Uterus (tissue), 4 donors: ENCODE measurements around the gene SLC9C1. TPM values are rescaled to one million over a fixed set of nuclear protein-coding genes. Genes with fewer than 3 reads are reported as not detected.

Source experiments
- DNase-seq, 2 donors: peaks; one replicate each; pipeline ENCODE4 v3.0.0-alpha.2; 2019 to 2020
- H3K27ac ChIP-seq, 2 donors: fragments of 200-600 bp; sonication (generic); 1 replicate in 1 of 2; 2 replicates in 1 of 2; pipeline ENCODE4 v1.5.1; 2016 to 2018
- H3K27me3 ChIP-seq, 2 donors: fragments of 200-600 bp; sonication (generic); one replicate each; pipeline ENCODE4 v1.5.1; 2018 to 2019; ENCODE audit warnings: control low read depth in 1 of 2
- H3K36me3 ChIP-seq, 2 donors: fragments of 200-600 bp; sonication (generic); one replicate each; pipeline ENCODE4 v1.5.1; 2019; ENCODE audit warnings: control low read depth in 1 of 2
- H3K4me1 ChIP-seq, 2 donors: fragments of 200-600 bp; sonication (generic); one replicate each; pipeline ENCODE4 v1.5.1; 2018 to 2019; ENCODE audit warnings: control low read depth in 1 of 2
- H3K4me3 ChIP-seq, 2 donors: fragments of 200-600 bp; sonication (generic); 1 replicate in 1 of 2; 2 replicates in 1 of 2; pipeline ENCODE4 v1.5.1; 2018 to 2019; ENCODE audit warnings: mild to moderate bottlenecking in 1 of 2
- H3K9me3 ChIP-seq, 2 donors: fragments of 200-600 bp; sonication (generic); one replicate each; pipeline ENCODE4 v1.5.1; 2019; ENCODE audit warnings: control low read depth in 1 of 2
- POLR2A ChIP-seq, 2 donors: fragments of 450-650 bp; IDR thresholded peaks; one replicate each; pipeline ENCODE4 v1.6.1; 2016; ENCODE audit warnings: antibody characterized with exemption in 2 of 2, mild to moderate bottlenecking in 1 of 2, moderate library complexity in 1 of 2
- intact Hi-C: fragments of 100-400 bp; cut with DNase I; formaldehyde crosslinking; loops from one replicate; pipeline ENCODE4 v1.15.1; 2023; ENCODE audit warnings: low total_unique reads
- total RNA-seq, 4 donors: library from RNA; depleted of rRNA in 3 of 4; stranded (reverse); fragments of >200 nt in 3 of 4; gene quantifications; one replicate each; pipeline versions ENCODE4 v1.1.0 to v1.2.4, GENCODE V29; 2014 to 2023
- TF ChIP-seq, protein P1 (sequence below), 4 experiments: fragments of 200-600 bp in 2 of 4; fragments of 450-650 bp in 2 of 4; sonication (generic) in 2 of 4; IDR thresholded peaks; one replicate each; pipeline ENCODE4 v1.5.1; 2016 to 2019; ENCODE audit warnings: antibody characterized with exemption in 4 of 4, mild to moderate bottlenecking in 2 of 4, moderate library complexity in 1 of 4
- donor health status: DM: yes; HTN: yes; CAD: no.

SLC9C1 gene
- total RNA-seq, 4 donors from 2014 or later: 0.49 to 1.7 TPM; not detected in 2

- Histone ChIP-seq H3K36me3 (no peaks in the 10 kb centered on the region), H3K4me3 (no peak overlapping the region), H3K27ac (no peak overlapping the region), H3K4me1 (no peaks in the 10 kb centered on the region), H3K9me3 (no peaks in the 10 kb centered on the region), H3K27me3 (no peaks in the 10 kb centered on the region)
- TF ChIP-seq POLR2A (IDR thresholded peaks at IDR 0.05): no peak
- TF ChIP-seq, protein P1, sequence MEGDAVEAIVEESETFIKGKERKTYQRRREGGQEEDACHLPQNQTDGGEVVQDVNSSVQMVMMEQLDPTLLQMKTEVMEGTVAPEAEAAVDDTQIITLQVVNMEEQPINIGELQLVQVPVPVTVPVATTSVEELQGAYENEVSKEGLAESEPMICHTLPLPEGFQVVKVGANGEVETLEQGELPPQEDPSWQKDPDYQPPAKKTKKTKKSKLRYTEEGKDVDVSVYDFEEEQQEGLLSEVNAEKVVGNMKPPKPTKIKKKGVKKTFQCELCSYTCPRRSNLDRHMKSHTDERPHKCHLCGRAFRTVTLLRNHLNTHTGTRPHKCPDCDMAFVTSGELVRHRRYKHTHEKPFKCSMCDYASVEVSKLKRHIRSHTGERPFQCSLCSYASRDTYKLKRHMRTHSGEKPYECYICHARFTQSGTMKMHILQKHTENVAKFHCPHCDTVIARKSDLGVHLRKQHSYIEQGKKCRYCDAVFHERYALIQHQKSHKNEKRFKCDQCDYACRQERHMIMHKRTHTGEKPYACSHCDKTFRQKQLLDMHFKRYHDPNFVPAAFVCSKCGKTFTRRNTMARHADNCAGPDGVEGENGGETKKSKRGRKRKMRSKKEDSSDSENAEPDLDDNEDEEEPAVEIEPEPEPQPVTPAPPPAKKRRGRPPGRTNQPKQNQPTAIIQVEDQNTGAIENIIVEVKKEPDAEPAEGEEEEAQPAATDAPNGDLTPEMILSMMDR (IDR thresholded peaks at IDR 0.05): no peak
- intact Hi-C loops: no loop called here
- no peak for DNase-seq
These were observed 184.7 kb downstream of the SLC9C1 start for GRCh38 chr3:112109322-112109721.

- H3K4me1 ChIP-seq: no peaks in the 10 kb centered on the region
- H3K27me3 ChIP-seq: no peaks in the 10 kb centered on the region
- no peak overlapping the region for H3K27ac ChIP-seq
- TF ChIP-seq, protein P1 (IDR thresholded peaks at IDR 0.05): no peak
- TF ChIP-seq POLR2A (IDR thresholded peaks at IDR 0.05): no peak
- no peaks in the 10 kb centered on the region for H3K9me3 ChIP-seq
- intact Hi-C loops: no loop called here
- DNase-seq: no peak
- H3K36me3 ChIP-seq: no peaks in the 10 kb centered on the region
- H3K4me3 ChIP-seq: no peak overlapping the region
These were observed 189.2 kb downstream of the SLC9C1 start for GRCh38 chr3:112104774-112105173.

GRCh38 chr3:112101916-112102315 lies 192.1 kb downstream of the SLC9C1 start:
- H3K4me3 ChIP-seq: no peak overlapping the region
- no peaks in the 10 kb centered on the region for H3K36me3 ChIP-seq
- H3K9me3 ChIP-seq: no peaks in the 10 kb centered on the region
- intact Hi-C loops: no loop called here
- no peak for DNase-seq
- H3K27me3 ChIP-seq: no peaks in the 10 kb centered on the region
- H3K4me1 ChIP-seq: no peaks in the 10 kb centered on the region
- H3K27ac ChIP-seq: no peak overlapping the region
- TF ChIP-seq, protein P1 (IDR thresholded peaks at IDR 0.05): no peak
- no peak for TF ChIP-seq POLR2A (IDR thresholded peaks at IDR 0.05)

- Histone ChIP-seq H3K27ac (no peak overlapping the region), H3K4me1 (no peaks in the 10 kb centered on the region), H3K36me3 (no peaks in the 10 kb centered on the region), H3K27me3 (no peaks in the 10 kb centered on the region), H3K9me3 (no peaks in the 10 kb centered on the region), H3K4me3 (no peak overlapping the region)
- TF ChIP-seq POLR2A (IDR thresholded peaks at IDR 0.05): no peak
- TF ChIP-seq, protein P1 (IDR thresholded peaks at IDR 0.05): no peak
- no peak for DNase-seq
- intact Hi-C loops: no loop called here
These were observed 196.6 kb downstream of the SLC9C1 start for GRCh38 chr3:112097378-112097777.

DNA sequence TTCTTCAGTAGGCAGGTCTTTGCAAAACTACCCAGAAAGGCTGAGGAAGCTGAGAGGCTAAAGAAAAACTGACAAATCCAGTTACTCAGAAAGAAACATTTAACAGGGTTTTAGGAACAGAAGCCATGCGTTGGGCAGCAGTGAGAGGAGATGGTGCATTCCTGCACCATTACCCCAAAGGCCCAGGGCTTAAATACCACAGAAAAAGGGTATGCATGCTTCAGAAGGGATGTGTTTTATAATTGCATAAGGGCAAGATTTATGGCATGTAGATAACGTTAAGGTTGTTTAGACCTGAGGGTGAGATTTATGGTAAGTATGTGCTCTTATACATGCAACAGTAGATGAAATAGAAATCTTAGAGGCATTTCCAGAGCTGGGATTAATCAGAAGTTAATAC lies 197.8 kb downstream of the SLC9C1 start:
- Histone ChIP-seq H3K4me3 (no peak overlapping the region), H3K27me3 (no peaks in the 10 kb centered on the region), H3K9me3 (no peaks in the 10 kb centered on the region), H3K4me1 (no peaks in the 10 kb centered on the region), H3K36me3 (no peaks in the 10 kb centered on the region), H3K27ac (no peak overlapping the region)
- DNase-seq: no peak
- intact Hi-C loops: no loop called here
- TF ChIP-seq, protein P1 (IDR thresholded peaks at IDR 0.05): no peak
- TF ChIP-seq POLR2A (IDR thresholded peaks at IDR 0.05): no peak
